Measurements from ENCODE around the gene PLXNA2. TPM values are rescaled to one million over a fixed set of nuclear protein-coding genes. Genes with fewer than 3 reads are reported as not detected.

The PLXNA2 gene
- total and polyA plus RNA-seq, 2 of the 13 experiments (the other 11 are each of a cell fraction or from before 2014, with no cell fraction given) = 1.1 to 2.1 TPM

- TF ChIP-seq RCOR2 (CRISPR knock-in tag; IDR thresholded peaks at IDR 0.05) (0 out of 2 replicates have a peak, but pooled peaks have one; percentile 17), ZNF775 (CRISPR knock-in tag; IDR thresholded peaks at IDR 0.05; ENCODE audit: borderline replicate concordance) (no peak), ZNF24 (IDR thresholded peaks at IDR 0.05) (no peak), RAD51 (IDR thresholded peaks at IDR 0.05; ENCODE audit: borderline replicate concordance) (no peak), TCF7 (IDR thresholded peaks at IDR 0.05; ENCODE audit: low read depth) (no peak), FOXP4 (CRISPR knock-in tag; IDR thresholded peaks at IDR 0.05) (peak; percentile 42; the same call in 1 of the 2 replicates), ZNF510 (CRISPR knock-in tag; IDR thresholded peaks at IDR 0.05; ENCODE audit: low read depth) (no peak), ZNF232 (CRISPR knock-in tag; IDR thresholded peaks at IDR 0.05; ENCODE audit: borderline replicate concordance) (no peak), AGO2 (optimal IDR thresholded peaks at IDR 0.05; ENCODE audit: low read depth, low read length) (no peak), ZXDC (CRISPR knock-in tag; IDR thresholded peaks at IDR 0.05) (no peak), PTBP1 (IDR thresholded peaks at IDR 0.05; ENCODE audit: low read depth, low read length, poor library complexity, severe bottlenecking) (no peak), THAP9 (CRISPR knock-in tag; IDR thresholded peaks at IDR 0.05; ENCODE audit: borderline replicate concordance) (no peak), CBX2 (IDR thresholded peaks at IDR 0.05; ENCODE audit: low read depth, low read length) (no peak), CBX2 (CRISPR knock-in tag; IDR thresholded peaks at IDR 0.05; ENCODE audit: low read depth) (no peak), ZNF124 (CRISPR knock-in tag; IDR thresholded peaks at IDR 0.05) (no peak), NR2C2 (CRISPR knock-in tag; IDR thresholded peaks at IDR 0.05; ENCODE audit: borderline replicate concordance) (no peak), ZNF780A (CRISPR knock-in tag; IDR thresholded peaks at IDR 0.05) (no peak), ZNF83 (CRISPR knock-in tag; IDR thresholded peaks at IDR 0.05; ENCODE audit: borderline replicate concordance) (no peak), ZNF570 (CRISPR knock-in tag; IDR thresholded peaks at IDR 0.05; ENCODE audit: borderline replicate concordance) (no peak), KDM3A (CRISPR knock-in tag; IDR thresholded peaks at IDR 0.05; ENCODE audit: low read depth) (peak; percentile 37; the same call in 1 of the 2 replicates), LCORL (IDR thresholded peaks at IDR 0.05) (no peak), LCORL (CRISPR knock-in tag; IDR thresholded peaks at IDR 0.05) (no peak; the same call in 1 of the 2 replicates), SAP130 (CRISPR knock-in tag; IDR thresholded peaks at IDR 0.05; ENCODE audit: low read depth) (peak; percentile 19; the same call in 1 of the 2 replicates), ZNF557 (CRISPR knock-in tag; IDR thresholded peaks at IDR 0.05) (no peak)
Observed at GRCh38 chr1:208101661-208102431, 142.3 kb downstream of the PLXNA2 start (continued).

Measured in HepG2 (cell line).